Activated CD4-positive, alpha-beta T cell treated with anti-CD3 and anti-CD28 coated beads, Interleukin-2, amount 50 U/mL, for 48 hours (primary cell): Measurements from ENCODE around the gene ROBO1.

Experiments
- DNase-seq, 2 experiments: peaks; one replicate each; pipeline ENCODE4 v3.0.0-alpha.2; 2020

ROBO1 gene

GRCh38 chr3:78659386-78659987, 1108.3 kb downstream of the ROBO1 start:
- DNase-seq: peak; percentile 3 to 23

GRCh38 chr3:78647726-78648125, 1120.1 kb downstream of the ROBO1 start:
- DNase-seq: no peak

- DNase-seq: no peak
Observed at GRCh38 chr3:78645628-78646310, 1122.0 kb downstream of the ROBO1 start.

- DNase-seq: no peak
Observed at GRCh38 chr3:78644847-78645246, 1123.0 kb downstream of the ROBO1 start.

GRCh38 chr3:78642226-78643035, 1125.4 kb downstream of the ROBO1 start:
- no peak for DNase-seq

GRCh38 chr3:78641703-78642102, 1126.1 kb downstream of the ROBO1 start:
- no peak for DNase-seq

GRCh38 chr3:78634316-78634715, 1133.5 kb downstream of the ROBO1 start:
- DNase-seq: no peak

GRCh38 chr3:78633626-78634025, 1134.2 kb downstream of the ROBO1 start:
- DNase-seq: no peak

GRCh38 chr3:78632925-78633553, 1134.8 kb downstream of the ROBO1 start:
- DNase-seq: no peak

GRCh38 chr3:78629544-78629943, 1138.3 kb downstream of the ROBO1 start:
- no peak for DNase-seq

- no peak for DNase-seq
Observed at GRCh38 chr3:78621061-78621716, 1146.6 kb downstream of the ROBO1 start.

- no peak for DNase-seq
Observed at GRCh38 chr3:78614486-78614885, 1153.3 kb downstream of the ROBO1 start.

GRCh38 chr3:78613421-78613879, 1154.3 kb downstream of the ROBO1 start:
- no peak for DNase-seq

- DNase-seq: no peak
Observed at GRCh38 chr3:78611278-78611677, 1156.5 kb downstream of the ROBO1 start.

- DNase-seq: no peak
Observed at GRCh38 chr3:78610462-78611125, 1157.2 kb downstream of the ROBO1 start.

GRCh38 chr3:78606756-78607155, 1161.0 kb downstream of the ROBO1 start:
- DNase-seq: no peak

GRCh38 chr3:78605178-78605577, 1162.6 kb downstream of the ROBO1 start:
- no peak for DNase-seq

- DNase-seq: no peak
Observed at GRCh38 chr3:78604341-78604740, 1163.5 kb downstream of the ROBO1 start.

GRCh38 chr3:78601249-78601648, 1166.5 kb downstream of the ROBO1 start:
- DNase-seq: no peak

- DNase-seq: no peak
Observed at GRCh38 chr3:78589778-78590177, 1178.0 kb downstream of the ROBO1 start.

GRCh38 chr3:78588906-78589621, 1178.7 kb downstream of the ROBO1 start:
- no peak for DNase-seq

GRCh38 chr3:78580681-78581080, 1187.1 kb downstream of the ROBO1 start:
- DNase-seq: no peak
